ENCODE data around the gene RICTOR.

The RICTOR gene

DNA sequence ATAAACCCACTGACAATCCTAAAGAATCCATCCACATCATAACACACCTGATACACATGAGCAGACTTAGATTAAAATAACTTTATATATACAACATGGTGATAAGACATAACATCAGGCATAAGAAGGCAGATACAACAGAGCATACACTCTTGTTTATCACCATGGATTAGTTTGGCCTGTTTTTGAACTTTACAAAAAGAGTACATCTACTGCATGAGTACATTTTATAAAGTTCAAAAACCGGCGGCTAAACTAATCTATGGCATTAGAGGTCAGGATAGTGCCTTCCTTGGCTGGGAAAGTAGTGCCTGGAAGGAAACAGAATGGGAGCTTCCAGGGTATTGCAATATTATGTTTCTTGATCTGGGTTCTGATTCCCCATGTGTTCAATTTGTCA lies 15.1 kb downstream of the RICTOR start:
- TF ChIP-seq, protein P1, sequence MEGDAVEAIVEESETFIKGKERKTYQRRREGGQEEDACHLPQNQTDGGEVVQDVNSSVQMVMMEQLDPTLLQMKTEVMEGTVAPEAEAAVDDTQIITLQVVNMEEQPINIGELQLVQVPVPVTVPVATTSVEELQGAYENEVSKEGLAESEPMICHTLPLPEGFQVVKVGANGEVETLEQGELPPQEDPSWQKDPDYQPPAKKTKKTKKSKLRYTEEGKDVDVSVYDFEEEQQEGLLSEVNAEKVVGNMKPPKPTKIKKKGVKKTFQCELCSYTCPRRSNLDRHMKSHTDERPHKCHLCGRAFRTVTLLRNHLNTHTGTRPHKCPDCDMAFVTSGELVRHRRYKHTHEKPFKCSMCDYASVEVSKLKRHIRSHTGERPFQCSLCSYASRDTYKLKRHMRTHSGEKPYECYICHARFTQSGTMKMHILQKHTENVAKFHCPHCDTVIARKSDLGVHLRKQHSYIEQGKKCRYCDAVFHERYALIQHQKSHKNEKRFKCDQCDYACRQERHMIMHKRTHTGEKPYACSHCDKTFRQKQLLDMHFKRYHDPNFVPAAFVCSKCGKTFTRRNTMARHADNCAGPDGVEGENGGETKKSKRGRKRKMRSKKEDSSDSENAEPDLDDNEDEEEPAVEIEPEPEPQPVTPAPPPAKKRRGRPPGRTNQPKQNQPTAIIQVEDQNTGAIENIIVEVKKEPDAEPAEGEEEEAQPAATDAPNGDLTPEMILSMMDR (IDR thresholded peaks at IDR 0.05; ENCODE audit: low read depth, low read length, missing control alignments), result no peak
- no peak for DNase-seq (ENCODE audit: low read depth)
- no peak overlapping the region for H3K4me3 ChIP-seq (ENCODE audit: low read depth, low read length)

DNA sequence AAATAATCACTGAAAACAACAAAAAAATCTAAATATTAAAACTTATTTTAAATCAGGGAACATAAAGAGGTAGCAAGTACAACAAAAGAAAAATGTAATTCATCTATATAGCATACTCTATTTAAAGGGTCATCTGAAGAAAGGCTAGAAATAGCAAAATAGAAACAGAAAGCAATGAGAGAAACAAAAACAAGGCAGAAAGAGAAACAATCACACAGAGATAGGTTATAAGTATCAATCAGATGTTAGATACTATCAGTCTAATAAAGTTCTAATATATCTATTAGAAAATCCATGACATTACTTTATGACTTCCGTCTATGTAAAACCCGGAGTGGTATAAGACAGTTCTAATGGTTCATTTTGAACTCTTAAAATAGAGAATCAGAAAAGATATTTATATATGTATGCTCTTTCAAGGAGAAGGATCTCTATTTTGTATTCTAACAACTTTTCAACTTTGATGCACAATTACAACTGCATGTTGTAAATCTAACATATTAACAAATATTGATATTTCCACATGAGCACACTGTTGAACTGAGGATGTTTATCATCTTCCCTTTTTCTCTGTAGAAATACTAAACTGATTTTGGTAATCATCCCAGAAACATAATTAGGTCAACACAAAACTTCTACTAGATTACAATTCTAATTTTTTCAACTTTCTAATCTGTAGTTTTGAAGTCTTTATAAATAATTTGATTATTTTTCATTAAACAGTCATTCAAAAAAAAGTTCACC lies 15.8 kb downstream of the RICTOR start:
- peak overlapping the region; percentile 42; the same call in 1 of the 2 replicates for H3K4me3 ChIP-seq (ENCODE audit: low read depth, low read length)
- DNase-seq (ENCODE audit: low read depth), result no peak
- TF ChIP-seq, protein P1 (IDR thresholded peaks at IDR 0.05; ENCODE audit: low read depth, low read length, missing control alignments), result no peak

DNA sequence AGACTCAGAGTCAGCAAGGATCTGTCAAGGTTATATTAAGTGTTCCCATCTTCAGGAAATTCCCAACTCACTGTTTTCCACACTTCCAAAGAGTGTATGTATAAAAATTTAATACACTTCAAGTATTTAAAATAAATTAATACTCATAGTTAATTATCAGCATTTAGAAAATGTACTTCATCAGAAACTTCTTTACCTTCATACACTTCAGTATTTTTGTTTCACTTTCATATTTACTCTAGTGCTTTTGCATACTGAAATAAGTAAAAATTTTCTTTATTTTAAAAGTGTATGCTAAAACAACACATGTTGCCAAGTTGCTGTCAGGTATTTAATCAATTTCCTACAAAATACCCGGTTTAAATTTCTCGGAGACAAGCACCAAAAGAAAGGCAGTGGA lies 16.5 kb downstream of the RICTOR start:
- no peak for DNase-seq (ENCODE audit: low read depth)
- TF ChIP-seq, protein P1 (IDR thresholded peaks at IDR 0.05; ENCODE audit: low read depth, low read length, missing control alignments), result no peak
- peak overlapping the region; percentile 42; the same call in 1 of the 2 replicates for H3K4me3 ChIP-seq (ENCODE audit: low read depth, low read length)

DNA sequence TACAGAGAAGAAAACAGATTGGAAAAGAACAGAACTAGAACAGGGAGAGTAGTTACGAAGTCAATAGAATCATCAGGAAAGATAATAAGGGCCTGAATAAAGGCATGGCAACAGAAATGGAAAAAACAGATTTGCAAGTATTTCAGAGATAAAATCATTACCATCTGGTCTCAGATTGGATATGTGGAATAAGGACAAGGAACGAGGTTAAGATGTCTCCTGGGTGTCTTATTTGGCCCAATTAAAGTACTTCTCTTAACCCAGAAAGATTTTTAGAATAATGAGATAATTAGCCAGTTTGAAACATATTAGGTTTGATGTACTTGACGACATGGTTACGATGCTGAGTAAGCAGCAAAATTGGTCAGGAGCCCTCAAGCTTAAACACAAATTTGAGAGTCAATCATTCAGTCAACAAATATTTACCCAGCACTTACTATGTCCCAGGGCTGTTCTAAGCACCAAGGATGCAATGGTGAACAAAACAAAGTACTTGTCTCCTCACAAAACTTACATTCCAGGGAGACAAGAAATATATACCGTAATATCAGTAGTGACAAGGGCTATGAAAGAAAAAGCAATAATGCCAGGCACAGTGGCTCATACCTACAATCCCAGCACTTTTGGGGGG lies 18.3 kb downstream of the RICTOR start:
- no peak for DNase-seq (ENCODE audit: low read depth)
- H3K4me3 ChIP-seq (ENCODE audit: low read depth, low read length), result no peak overlapping the region
- TF ChIP-seq, protein P1 (IDR thresholded peaks at IDR 0.05; ENCODE audit: low read depth, low read length, missing control alignments), result no peak

DNA sequence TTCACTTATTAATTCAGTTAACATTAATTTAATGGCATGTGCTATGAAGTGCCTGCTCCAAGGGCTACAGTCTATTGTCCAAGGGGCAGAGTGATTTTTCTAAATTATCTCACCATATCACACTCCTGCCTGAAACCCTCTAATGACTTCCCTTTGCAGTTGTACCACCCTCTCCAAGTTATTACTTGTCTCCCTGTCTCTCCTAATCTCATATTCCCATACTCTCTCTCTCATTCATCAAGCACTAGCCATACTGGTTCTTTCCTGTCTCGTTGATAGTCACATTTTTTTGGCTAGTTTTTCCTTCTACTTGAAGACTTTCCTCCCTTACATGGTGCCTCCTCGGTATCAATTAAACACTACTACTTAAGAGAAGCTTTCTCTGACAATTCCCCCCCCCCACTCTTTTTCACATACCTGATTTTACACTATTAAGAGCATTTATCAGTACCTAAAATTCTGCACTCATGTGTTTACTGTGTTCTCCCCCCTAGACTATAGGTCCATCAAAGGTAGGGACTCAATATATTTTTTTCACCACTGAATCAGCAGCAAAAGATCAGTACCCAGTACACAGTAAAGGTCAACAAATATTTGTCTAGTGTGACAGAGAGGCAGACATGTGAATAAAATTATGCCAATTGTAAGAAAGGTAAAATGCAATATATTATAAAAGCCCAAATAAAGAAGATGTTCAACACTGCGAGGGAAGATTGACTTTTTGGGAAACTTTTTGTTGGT lies 19.0 kb downstream of the RICTOR start:
- TF ChIP-seq, protein P1 (IDR thresholded peaks at IDR 0.05; ENCODE audit: low read depth, low read length, missing control alignments), result no peak
- no peak overlapping the region for H3K4me3 ChIP-seq (ENCODE audit: low read depth, low read length)
- DNase-seq (ENCODE audit: low read depth), result no peak

DNA sequence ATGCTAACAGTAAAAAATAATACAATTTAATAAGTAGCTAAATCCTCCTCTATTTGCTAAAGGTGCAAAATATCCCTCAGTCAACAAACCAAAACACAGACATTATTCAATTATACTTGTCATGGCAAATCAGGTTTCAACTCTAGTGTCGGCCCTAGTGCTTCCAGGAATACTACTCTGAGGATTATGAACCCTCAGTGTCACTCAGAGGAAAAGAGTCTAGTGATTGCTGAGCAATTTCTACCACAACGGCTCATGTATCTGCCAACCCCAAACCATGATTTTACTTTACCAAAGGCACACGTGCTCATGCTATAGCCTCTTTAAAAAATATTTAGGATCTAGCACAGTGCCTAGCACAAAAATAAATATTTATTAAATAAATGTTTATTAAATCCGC lies 21.0 kb downstream of the RICTOR start:
- H3K4me3 ChIP-seq (ENCODE audit: low read depth, low read length), result no peak overlapping the region
- DNase-seq (ENCODE audit: low read depth), result no peak
- TF ChIP-seq, protein P1 (IDR thresholded peaks at IDR 0.05; ENCODE audit: low read depth, low read length, missing control alignments), result no peak
